ENCODE results near the gene MCL1. TPM values are rescaled to one million over a fixed set of nuclear protein-coding genes. Genes with fewer than 3 reads are reported as not detected.

MCL1 gene
- total RNA-seq, 1 donor from 2014 or later: 145 TPM

DNA sequence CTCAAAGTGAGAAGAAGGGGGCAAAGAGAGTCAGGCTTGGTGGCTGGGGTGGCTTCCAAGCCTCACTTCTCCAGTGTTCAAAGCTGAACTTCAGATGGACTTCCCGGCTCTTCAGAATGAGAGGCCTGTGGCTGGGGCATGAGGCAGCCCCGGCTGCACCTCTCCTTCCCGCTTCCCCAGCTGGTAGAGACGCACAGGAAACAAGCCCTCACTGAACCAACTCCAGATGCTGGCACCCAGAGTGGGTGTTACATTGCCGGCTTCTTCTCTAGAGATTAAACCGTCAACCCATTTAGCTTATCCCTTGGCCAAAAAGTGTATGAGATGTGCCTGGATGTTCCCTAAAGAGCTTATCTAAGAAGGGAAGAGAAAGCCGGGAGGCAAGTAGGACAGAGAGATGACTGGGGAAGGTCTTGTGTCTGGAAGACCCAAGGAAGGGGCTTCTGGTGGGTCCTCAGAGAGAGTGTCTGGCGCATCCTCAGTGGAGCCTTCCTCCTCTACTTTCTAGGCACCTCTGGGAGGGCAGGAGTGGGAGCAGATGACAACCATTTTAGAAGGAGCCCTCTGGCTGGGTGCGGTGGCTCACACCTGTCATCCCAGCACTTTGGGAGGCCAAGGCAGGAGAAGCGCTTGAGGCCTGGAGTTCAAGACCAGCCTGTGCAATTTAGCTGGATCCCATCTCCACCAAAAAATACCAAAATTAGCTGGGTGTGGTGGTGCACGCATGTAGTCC is 28.2 kb downstream of the MCL1 start:
- intact Hi-C loops (cut with DNase I): loop anchor here (10.0 kb wide), 1 partner anchor 186 kb away; the partner anchor contains the start of gene RPRD2
- no peak for DNase-seq (ENCODE audit: low spot score)

DNA sequence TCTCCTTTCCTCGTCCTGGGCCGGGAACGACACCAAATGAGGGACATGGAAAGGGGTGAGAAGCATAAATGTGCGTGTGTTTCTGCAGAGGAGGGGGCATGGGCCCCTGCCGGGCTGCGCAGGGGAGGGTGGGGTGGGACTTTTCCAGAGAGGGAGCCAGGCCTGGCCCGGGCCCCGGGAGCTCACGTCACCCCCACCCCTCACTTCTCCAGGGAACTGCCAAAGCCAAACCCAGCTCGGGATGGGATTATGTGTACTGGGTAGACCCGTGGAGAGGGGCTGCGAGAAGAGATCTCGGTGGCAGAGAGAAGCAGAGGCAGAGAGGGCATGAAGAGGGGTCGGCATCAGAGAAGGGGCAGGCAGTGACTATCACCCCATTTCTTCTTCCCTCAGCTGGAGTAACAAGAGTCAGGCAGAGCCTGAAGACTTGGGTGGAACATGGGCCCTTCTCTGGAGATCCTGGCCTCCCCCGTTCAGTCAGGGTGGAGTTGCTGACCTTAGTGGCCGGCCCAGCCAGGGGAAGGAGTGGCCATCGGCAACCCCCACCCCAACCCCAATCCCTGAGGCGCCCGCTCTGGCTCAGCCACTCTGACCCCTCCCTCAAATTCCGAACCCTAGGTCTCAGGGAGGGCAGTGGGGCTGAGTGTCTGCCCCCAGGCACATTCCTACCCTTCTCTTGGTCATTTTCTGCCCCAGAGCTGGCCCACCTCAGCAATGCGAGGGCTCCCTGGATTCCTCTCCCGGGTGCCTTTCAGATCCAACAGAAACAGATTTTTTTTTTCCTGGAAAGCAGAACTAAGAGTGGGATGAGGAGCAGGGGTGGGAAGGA is 29.0 kb downstream of the MCL1 start:
- DNase-seq (ENCODE audit: low spot score): no peak
- intact Hi-C loops (cut with DNase I): loop anchor here (10.0 kb wide), 1 partner anchor 186 kb away; the partner anchor contains the start of gene RPRD2

DNA sequence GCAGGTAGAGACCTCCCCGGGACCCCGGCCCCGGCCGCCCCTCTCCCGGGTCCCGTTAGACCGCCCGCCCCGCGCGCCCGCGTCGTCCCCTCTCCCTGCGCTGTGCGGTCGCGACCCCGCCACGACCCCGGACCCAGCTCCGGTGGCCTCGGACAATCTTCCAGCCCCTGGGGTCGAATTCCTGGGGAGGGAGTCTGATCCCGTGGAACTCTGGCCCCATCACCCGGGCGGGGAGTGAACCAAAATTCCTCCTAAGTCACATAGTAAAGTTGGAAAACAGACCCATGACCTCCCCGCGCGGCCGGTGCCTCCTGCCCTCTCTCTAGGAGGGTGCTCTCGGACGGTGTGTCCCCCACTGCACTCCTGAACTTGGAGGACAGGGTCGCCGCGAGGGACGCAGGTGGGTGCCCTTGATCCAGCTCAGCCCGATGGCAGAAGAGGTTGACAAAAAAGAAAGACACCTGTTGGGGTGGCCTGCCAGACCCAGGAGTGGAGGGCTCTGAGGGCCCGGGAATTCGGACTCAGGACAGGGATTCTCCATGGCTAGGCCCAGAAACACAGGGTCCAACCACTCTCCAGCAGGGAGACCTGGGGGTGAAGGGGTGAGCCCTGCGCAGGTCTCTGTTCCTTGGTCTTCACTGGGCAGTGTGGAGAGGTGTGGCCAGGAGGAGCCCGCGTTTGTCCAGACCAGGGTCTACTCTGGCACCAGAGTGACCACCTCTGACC is 29.8 kb downstream of the MCL1 start:
- intact Hi-C loops (cut with DNase I): loop anchor here (10.0 kb wide), 1 partner anchor 185 kb away; the partner anchor contains the start of gene RPRD2
- no peak for DNase-seq (ENCODE audit: low spot score)

- intact Hi-C loops (cut with DNase I): no loop called here
- no peak for DNase-seq (ENCODE audit: low spot score)
Observed at GRCh38 chr1:150548632-150549495, 30.5 kb downstream of the MCL1 start, which contains the start of gene ADAMTSL4. Gene ADAMTSL4 (plus strand): TSS chr1:150549408. CDS start chr1:150552289, 2,881 bp downstream.

- no peak for DNase-seq (ENCODE audit: low spot score)
- intact Hi-C loops (cut with DNase I): no loop called here
Observed at GRCh38 chr1:150548324-150548631, 31.1 kb downstream of the MCL1 start.

- DNase-seq (ENCODE audit: low spot score): no peak
- intact Hi-C loops (cut with DNase I): no loop called here
Observed at GRCh38 chr1:150546294-150546937, 33.0 kb downstream of the MCL1 start.

DNA sequence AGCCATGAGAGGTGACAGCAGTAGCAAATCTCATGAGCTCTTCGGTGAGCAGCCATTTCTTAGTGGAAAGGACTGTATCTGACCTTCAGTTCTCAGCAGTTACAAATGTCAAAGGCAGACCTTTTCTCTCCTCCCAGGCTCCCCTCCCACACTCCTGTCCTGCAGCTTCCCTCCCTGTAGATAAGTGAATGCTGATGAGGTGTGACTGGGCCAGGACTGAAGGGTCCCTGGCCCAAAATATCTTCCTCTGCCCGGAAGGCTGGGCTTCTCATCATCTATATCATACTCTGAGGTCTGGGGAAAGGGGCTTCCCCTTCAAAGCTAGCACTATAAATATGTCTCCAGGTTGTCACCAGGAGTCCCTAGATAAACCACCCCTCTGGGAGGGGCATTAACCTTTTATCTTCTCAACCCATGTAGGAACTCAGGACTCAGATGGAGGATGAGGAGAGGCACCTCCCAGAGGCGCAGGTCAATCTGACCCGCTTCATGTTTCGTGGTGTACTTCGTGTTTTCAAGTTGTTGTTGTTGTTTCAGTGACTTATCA is 33.9 kb downstream of the MCL1 start:
- no peak for DNase-seq (ENCODE audit: low spot score)
- intact Hi-C loops (cut with DNase I): no loop called here

DNA sequence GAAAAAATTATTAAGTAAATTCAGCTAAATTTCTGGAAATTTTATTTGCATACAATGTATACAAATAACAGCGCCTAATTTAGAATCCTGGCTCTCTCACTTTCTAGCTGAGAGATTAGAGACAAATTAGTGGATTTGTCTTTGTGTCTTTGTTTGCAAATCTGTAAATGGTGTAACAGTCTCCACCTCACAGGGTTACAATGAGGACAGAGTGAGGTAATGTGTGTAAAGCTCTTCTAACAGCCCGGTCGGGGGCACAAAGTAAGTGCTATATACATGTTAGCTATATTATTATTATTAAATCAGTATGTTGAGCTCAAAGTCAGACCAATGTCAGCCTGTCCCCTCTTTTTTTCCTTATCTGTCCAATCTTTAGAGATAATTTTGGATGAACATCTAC is 35.2 kb downstream of the MCL1 start:
- DNase-seq (ENCODE audit: low spot score): no peak
- intact Hi-C loops (cut with DNase I): no loop called here

GRCh38 chr1:150543500-150544143 is 35.8 kb downstream of the MCL1 start:
- intact Hi-C loops (cut with DNase I): no loop called here
- DNase-seq (ENCODE audit: low spot score): no peak

DNA sequence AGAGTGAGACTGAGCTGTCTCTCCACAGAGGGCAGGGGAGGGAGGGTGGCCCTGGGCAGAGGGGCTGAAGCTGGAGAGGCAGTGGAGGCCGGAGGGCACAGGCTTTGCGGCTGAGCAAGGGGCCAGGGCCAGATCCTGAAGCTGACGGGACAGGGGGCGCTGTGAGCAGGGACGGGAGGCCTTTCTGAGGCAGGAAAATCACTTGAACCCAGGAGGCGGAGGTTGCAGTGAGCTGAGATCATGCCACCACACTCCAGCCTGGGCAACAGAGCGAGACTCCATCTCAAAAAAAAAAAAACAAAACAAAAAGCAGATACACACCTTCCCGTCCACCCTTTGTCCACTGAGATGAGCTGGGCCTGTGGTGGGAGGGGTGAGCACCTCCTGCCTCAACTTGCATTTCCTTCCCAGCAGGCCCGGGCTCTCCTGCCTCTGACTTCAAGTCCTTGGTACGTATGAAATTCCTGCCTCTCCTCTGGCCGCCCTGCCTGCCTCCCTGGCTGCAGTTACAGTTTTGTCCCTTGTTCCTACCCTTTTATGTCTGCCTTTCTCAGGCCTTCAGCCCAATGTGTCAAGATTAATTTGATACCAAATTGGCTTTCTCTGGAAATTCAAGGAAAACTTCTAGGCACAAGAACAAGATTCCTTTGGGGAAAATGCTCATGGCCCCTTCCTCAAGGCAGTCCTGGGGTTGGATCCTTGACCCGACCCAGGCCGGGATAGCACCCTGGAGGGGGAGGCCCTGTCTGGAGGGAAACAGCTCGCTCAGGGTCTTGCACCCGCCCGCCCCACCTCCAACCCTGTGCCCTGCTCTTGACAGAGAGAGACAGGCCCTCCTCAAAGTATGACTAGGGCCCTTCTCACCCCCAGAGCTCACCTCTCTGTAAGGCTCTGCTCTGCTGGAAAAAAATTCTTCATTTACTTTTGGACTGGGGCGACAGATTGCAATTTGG is 41.4 kb downstream of the MCL1 start:
- intact Hi-C loops (cut with DNase I): no loop called here
- no peak for DNase-seq (ENCODE audit: low spot score)

GRCh38 chr1:150536836-150537731 is 42.3 kb downstream of the MCL1 start:
- intact Hi-C loops (cut with DNase I): no loop called here
- no peak for DNase-seq (ENCODE audit: low spot score)

- DNase-seq (ENCODE audit: low spot score): no peak
- intact Hi-C loops (cut with DNase I): no loop called here
Observed at GRCh38 chr1:150535511-150536287, 43.7 kb downstream of the MCL1 start.

GRCh38 chr1:150534002-150534401 is 45.4 kb downstream of the MCL1 start:
- intact Hi-C loops (cut with DNase I): no loop called here
- no peak for DNase-seq (ENCODE audit: low spot score)

GRCh38 chr1:150532860-150533259 is 46.5 kb downstream of the MCL1 start:
- intact Hi-C loops (cut with DNase I): loop anchor here (2.0 kb wide), 2 partner anchors 18 to 68 kb away; partner anchors contain the start of gene FALEC
- DNase-seq (ENCODE audit: low spot score): no peak

DNA sequence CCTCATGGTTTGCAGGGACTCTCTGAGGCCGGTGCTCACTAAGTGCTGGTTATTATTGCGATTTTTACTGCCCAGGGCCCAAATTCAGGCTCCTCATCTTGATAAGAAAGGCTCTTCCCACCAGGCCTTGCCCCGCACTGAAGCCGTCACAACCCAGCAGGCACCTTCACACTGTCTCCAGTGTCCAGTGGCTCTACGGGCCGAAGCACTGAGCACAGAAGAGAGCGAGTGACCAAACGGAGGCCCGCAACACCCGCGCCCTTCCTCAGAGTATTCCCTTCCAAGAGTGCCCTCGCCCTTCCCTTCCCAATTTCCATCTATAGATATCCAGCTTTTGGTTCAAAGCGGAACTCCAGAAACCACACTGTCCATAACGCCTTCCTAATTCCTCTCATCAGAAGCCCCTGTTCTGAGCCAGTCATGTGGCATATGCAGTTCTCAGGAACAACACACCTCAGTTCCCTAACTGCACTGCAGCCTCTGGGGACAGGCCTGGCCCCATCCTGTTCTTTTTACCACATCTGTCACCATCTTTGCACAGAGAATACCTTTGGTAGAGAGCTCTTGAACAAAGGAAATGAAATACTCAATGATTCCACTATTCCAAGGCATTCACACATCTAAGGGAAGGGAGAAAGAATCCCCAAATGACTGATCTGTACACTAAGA is 48.8 kb downstream of the MCL1 start:
- DNase-seq (ENCODE audit: low spot score): no peak
- intact Hi-C loops (cut with DNase I): no loop called here

Measured in cardiac septum (tissue), 1 donor.